NB4 (cell line): ENCODE results near the gene PIF1.
A peak's percentile ranks its signal among the peaks of the same experiment; 100 is the strongest.

ENCODE experiments used
- DNase-seq: peaks from one replicate; pipeline ENCODE4 v3.0.0; 2010; ENCODE audit warnings: low read depth
- H3K4me3 ChIP-seq: one replicate; pipeline ENCODE4 v1.5.1; 2011; ENCODE audit warnings: mild to moderate bottlenecking, low read depth, low read length, moderate library complexity
- MAX ChIP-seq: IDR thresholded peaks from 2 replicates; pipeline ENCODE4 v1.6.1; 2011; ENCODE audit warnings: low read depth, low read length
- MYC ChIP-seq: IDR thresholded peaks from 2 replicates; pipeline ENCODE4 v1.6.1; 2011; ENCODE audit warnings: low read depth, low read length
- POLR2A ChIP-seq: IDR thresholded peaks from 2 replicates; pipeline ENCODE4 v1.6.1; 2011; ENCODE audit warnings: mild to moderate bottlenecking; ENCODE audit not compliant: insufficient read length; ENCODE audit errors: extremely low read depth
- TF ChIP-seq, protein P1 (sequence below): IDR thresholded peaks from one replicate; pipeline ENCODE4 v1.5.1; 2012; ENCODE audit warnings: low read depth, low read length

PIF1 gene

DNA sequence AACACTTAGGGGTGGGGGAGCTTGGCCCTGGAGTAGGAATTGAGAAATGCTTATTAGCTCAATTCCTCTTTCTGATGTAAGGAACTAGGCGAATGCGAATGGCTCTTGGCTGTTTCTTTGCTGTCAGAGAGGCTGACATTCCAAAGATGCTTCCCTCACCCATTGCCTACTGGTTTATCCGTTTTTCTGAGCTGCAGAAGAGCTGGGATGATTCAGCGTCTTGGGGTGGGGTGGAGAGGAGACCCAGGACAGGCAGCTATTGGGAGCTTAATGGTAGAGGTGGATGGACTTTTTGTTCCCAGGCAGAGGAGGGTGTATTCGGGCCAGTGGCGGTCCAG, 26.0 kb upstream of the PIF1 start:
- peak; percentile 49 for DNase-seq
- TF ChIP-seq MYC (no peak), MAX (no peak), POLR2A (no peak)
- TF ChIP-seq, protein P1, sequence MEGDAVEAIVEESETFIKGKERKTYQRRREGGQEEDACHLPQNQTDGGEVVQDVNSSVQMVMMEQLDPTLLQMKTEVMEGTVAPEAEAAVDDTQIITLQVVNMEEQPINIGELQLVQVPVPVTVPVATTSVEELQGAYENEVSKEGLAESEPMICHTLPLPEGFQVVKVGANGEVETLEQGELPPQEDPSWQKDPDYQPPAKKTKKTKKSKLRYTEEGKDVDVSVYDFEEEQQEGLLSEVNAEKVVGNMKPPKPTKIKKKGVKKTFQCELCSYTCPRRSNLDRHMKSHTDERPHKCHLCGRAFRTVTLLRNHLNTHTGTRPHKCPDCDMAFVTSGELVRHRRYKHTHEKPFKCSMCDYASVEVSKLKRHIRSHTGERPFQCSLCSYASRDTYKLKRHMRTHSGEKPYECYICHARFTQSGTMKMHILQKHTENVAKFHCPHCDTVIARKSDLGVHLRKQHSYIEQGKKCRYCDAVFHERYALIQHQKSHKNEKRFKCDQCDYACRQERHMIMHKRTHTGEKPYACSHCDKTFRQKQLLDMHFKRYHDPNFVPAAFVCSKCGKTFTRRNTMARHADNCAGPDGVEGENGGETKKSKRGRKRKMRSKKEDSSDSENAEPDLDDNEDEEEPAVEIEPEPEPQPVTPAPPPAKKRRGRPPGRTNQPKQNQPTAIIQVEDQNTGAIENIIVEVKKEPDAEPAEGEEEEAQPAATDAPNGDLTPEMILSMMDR: no peak
- H3K4me3 ChIP-seq: no peak overlapping the region

DNA sequence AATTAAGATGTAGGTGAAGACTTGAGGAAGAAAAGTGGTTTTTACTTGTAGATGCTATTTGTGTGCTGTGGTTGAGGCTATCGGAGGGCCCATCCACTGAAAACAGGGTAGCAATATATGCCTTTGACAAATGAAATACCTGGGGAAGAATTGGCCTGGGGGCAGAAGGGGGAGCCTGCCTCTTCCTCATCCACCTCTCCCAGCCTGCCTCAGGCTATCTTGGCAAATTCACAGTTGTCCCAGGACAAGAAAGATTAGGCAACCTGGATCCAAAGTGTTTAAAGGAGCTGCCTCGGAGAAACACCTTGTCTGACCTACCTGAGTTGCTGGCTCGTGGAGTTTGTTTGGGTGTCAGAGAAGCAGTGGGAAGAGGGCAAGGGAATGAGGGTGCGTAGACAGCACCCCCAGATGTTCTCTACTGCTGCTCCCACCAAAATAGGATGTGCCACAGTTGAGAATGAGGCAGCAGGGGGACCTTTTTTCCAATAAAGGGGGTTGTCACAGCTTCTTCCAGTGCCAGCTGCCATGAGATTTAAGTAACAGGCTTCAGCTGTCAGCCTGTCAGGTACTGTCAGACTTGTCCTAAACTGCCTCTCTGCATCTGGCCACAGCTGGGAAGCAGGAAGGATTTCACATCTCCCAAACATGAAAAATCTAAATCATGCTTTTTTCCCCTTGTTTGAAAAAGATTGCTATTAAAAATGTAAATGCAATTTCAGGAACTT, 25.5 kb upstream of the PIF1 start:
- TF ChIP-seq MAX (no peak), MYC (no peak), POLR2A (no peak)
- TF ChIP-seq, protein P1: no peak
- no peak for DNase-seq

DNA sequence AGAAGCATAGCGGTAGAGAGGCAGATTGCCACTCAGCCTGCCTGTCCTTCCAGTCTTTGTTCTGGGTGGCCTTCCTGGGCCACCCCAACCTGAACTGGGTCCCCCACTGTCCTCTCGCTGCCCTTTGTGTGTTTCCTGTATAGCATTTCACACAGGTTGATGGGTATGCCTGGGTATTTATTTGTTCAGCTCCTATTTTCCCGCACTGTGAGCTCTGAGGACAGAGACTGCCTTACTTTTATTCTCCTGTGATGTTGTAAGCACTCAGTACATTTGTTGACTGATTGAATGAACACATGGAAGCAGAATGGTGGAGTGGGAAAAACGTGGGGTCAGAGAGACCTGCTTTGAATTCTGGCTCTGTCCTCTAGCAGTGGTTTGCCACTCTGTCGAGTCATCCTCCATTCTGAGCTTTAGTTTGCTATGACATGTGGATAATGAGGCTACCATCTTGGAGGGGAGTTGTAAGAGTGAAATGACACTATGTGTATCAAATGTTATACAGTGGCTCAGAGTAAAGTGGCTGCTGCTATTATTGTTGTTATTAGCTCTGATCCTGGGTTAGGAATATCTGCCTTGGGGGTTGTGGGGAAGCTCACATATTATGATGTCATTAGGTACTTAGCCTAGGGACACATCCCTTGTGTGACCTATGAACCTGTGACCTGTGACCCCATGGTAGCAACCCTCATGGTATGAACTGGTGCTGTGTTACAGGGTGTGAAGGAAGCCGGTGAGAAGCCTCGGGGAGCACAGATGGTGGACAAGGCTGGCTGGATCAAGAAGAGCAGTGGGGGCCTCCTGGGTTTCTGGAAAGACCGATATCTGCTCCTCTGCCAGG, 22.6 kb upstream of the PIF1 start:
- no peak overlapping the region for H3K4me3 ChIP-seq
- TF ChIP-seq POLR2A (no peak), MAX (no peak), MYC (no peak)
- TF ChIP-seq, protein P1: no peak
- no peak for DNase-seq

More for the DNA sequence above, 25.5 kb upstream of the PIF1 start:
- H3K4me3 ChIP-seq: no peak overlapping the region

DNA sequence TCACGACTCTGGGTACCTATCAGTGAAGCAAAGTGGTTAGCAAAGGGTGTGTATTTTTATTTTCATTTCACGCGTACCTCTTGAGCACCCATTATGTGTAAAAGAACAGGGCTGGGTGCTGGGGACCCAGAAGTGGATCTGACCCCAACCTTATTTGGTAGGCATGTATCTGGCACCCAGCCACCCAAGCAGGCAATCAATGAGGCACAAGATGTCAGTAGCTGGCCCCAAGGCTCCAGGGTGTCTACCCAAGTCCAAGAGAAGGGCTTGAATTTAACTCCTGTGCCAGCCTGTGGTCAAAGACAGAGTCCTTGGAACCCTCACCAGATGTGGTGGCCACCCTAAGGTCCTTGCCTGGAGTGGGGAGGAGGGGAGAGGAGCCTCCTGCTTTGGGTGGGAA, 22.0 kb upstream of the PIF1 start:
- DNase-seq: no peak
- no peak overlapping the region for H3K4me3 ChIP-seq
- TF ChIP-seq POLR2A: no peak
- TF ChIP-seq, protein P1: no peak
- no peak for TF ChIP-seq MYC
- no peak for TF ChIP-seq MAX

GRCh38 chr15:64847016-64847415, 21.6 kb upstream of the PIF1 start:
- no peak overlapping the region for H3K4me3 ChIP-seq
- TF ChIP-seq MAX (no peak), POLR2A (no peak), MYC (no peak)
- TF ChIP-seq, protein P1: no peak
- no peak for DNase-seq
